Activated T-cell treated with anti-CD3 and anti-CD28 coated beads, Interleukin-2, amount 50 U/mL, for 24 hours (primary cell): Measurements from ENCODE around the gene FUT1.
A peak's percentile ranks its signal among the peaks of the same experiment; 100 is the strongest.
"Not testable (repeated sequence)": the region's sequence is repeated elsewhere in the genome, so short reads cannot be mapped to it uniquely, and the experiment has no call there.

Experiments
- DNase-seq: peaks from one replicate; pipeline ENCODE4 v3.0.0-alpha.2; 2020
- H3K27ac Mint-ChIP-seq: 2 replicates; pipeline ENCODE4 v1.8.0; 2020; ENCODE audit warnings: mild to moderate bottlenecking, mixed read lengths
- H3K27me3 Mint-ChIP-seq: 2 replicates; pipeline ENCODE4 v1.8.0; 2020; ENCODE audit warnings: mixed read lengths
- H3K36me3 Mint-ChIP-seq: 2 replicates; pipeline ENCODE4 v1.8.0; 2020; ENCODE audit warnings: low read depth, mixed read lengths
- H3K4me1 Mint-ChIP-seq: 2 replicates; pipeline ENCODE4 v1.8.0; 2020; ENCODE audit warnings: low read depth, mixed read lengths
- H3K4me3 Mint-ChIP-seq: 2 replicates; pipeline ENCODE4 v1.8.0; 2020; ENCODE audit warnings: mild to moderate bottlenecking, moderate library complexity, mixed read lengths
- H3K9me3 Mint-ChIP-seq: 2 replicates; pipeline ENCODE4 v1.8.0; 2020; ENCODE audit warnings: mixed read lengths

FUT1 gene

GRCh38 chr19:48752496-48753365 is at the start of gene FUT1:
TSS of gene FUT1 (minus strand) at chr19:48752641. CDS start at chr19:48751281, 1,360 bp downstream.
- H3K4me1 Mint-ChIP-seq, result peaks cover 13% of the 10 kb centered on the region
- no peaks in the 10 kb centered on the region for H3K36me3 Mint-ChIP-seq
- H3K27me3 Mint-ChIP-seq, result peaks cover 31% of the 10 kb centered on the region
- H3K9me3 Mint-ChIP-seq, result no peaks in the 10 kb centered on the region
- DNase-seq, result peak; percentile 60
- H3K27ac Mint-ChIP-seq, result peak within 1 kb of the TSS; percentile 26
- peak within 1 kb of the TSS; percentile 64 for H3K4me3 Mint-ChIP-seq

- Mint-ChIP-seq H3K4me3 (no peak overlapping the region), H3K4me1 (peaks cover 10% of the 10 kb centered on the region), H3K27ac (no peak overlapping the region), H3K27me3 (no peaks in the 10 kb centered on the region), H3K9me3 (no peaks in the 10 kb centered on the region), H3K36me3 (peaks cover 22% of the 10 kb centered on the region)
- DNase-seq, result no peak
Measured at GRCh38 chr19:48799358-48800300, 47.2 kb upstream of the FUT1 start.

GRCh38 chr19:48798937-48799336 is 46.5 kb upstream of the FUT1 start:
- H3K4me3 Mint-ChIP-seq, result no peak overlapping the region
- H3K27ac Mint-ChIP-seq, result no peak overlapping the region
- no peaks in the 10 kb centered on the region for H3K9me3 Mint-ChIP-seq
- peaks cover 13% of the 10 kb centered on the region for H3K4me1 Mint-ChIP-seq
- no peak for DNase-seq
- H3K36me3 Mint-ChIP-seq, result peaks cover 23% of the 10 kb centered on the region
- H3K27me3 Mint-ChIP-seq, result no peaks in the 10 kb centered on the region

GRCh38 chr19:48797103-48797502 is 44.7 kb upstream of the FUT1 start:
- H3K27ac Mint-ChIP-seq, result no peak overlapping the region
- no peaks in the 10 kb centered on the region for H3K9me3 Mint-ChIP-seq
- peaks cover 20% of the 10 kb centered on the region for H3K36me3 Mint-ChIP-seq
- no peak for DNase-seq
- H3K27me3 Mint-ChIP-seq, result no peaks in the 10 kb centered on the region
- H3K4me1 Mint-ChIP-seq, result peaks cover 13% of the 10 kb centered on the region
- no peak overlapping the region for H3K4me3 Mint-ChIP-seq

GRCh38 chr19:48796298-48797083 is 44.0 kb upstream of the FUT1 start:
- Mint-ChIP-seq H3K4me1 (peaks cover 13% of the 10 kb centered on the region), H3K4me3 (no peak overlapping the region), H3K27me3 (no peaks in the 10 kb centered on the region), H3K9me3 (no peaks in the 10 kb centered on the region), H3K36me3 (peaks cover 20% of the 10 kb centered on the region), H3K27ac (no peak overlapping the region)
- no peak for DNase-seq

GRCh38 chr19:48795685-48796070 is 43.2 kb upstream of the FUT1 start:
- no peaks in the 10 kb centered on the region for H3K9me3 Mint-ChIP-seq
- peak overlapping the region; percentile 82 for H3K4me3 Mint-ChIP-seq
- DNase-seq, result no peak
- H3K27ac Mint-ChIP-seq, result peak overlapping the region; percentile 97
- H3K36me3 Mint-ChIP-seq, result peaks cover 17% of the 10 kb centered on the region
- peaks cover 13% of the 10 kb centered on the region for H3K4me1 Mint-ChIP-seq
- no peaks in the 10 kb centered on the region for H3K27me3 Mint-ChIP-seq

- H3K36me3 Mint-ChIP-seq, result peaks cover 15% of the 10 kb centered on the region
- H3K4me3 Mint-ChIP-seq, result peak overlapping the region; percentile 82
- peak overlapping the region; percentile 97 for H3K27ac Mint-ChIP-seq
- H3K4me1 Mint-ChIP-seq, result peaks cover 13% of the 10 kb centered on the region
- DNase-seq, result peak; percentile 89
- no peaks in the 10 kb centered on the region for H3K9me3 Mint-ChIP-seq
- H3K27me3 Mint-ChIP-seq, result no peaks in the 10 kb centered on the region
Measured at GRCh38 chr19:48795055-48795684, 42.7 kb upstream of the FUT1 start.

GRCh38 chr19:48794291-48794690 is 41.9 kb upstream of the FUT1 start:
- no peak for DNase-seq
- Mint-ChIP-seq H3K9me3 (no peaks in the 10 kb centered on the region), H3K36me3 (peaks cover 13% of the 10 kb centered on the region), H3K27me3 (no peaks in the 10 kb centered on the region), H3K27ac (peak overlapping the region; percentile 97), H3K4me1 (peaks cover 13% of the 10 kb centered on the region), H3K4me3 (no peak overlapping the region)

- no peak for DNase-seq
- Mint-ChIP-seq H3K36me3 (peaks cover 12% of the 10 kb centered on the region), H3K4me1 (peaks cover 13% of the 10 kb centered on the region), H3K9me3 (no peaks in the 10 kb centered on the region), H3K27ac (no peak overlapping the region), H3K4me3 (no peak overlapping the region), H3K27me3 (no peaks in the 10 kb centered on the region)
Measured at GRCh38 chr19:48793271-48793670, 40.8 kb upstream of the FUT1 start.

- H3K9me3 Mint-ChIP-seq, H3K36me3 Mint-ChIP-seq, DNase-seq, H3K4me3 Mint-ChIP-seq, H3K4me1 Mint-ChIP-seq, H3K27ac Mint-ChIP-seq: not testable (repeated sequence)
- peaks cover 19% of the 10 kb centered on the region for H3K27me3 Mint-ChIP-seq
Measured at GRCh38 chr19:48787331-48787730, 34.9 kb upstream of the FUT1 start.

- H3K36me3 Mint-ChIP-seq, H3K4me1 Mint-ChIP-seq, H3K9me3 Mint-ChIP-seq, DNase-seq, H3K4me3 Mint-ChIP-seq, H3K27ac Mint-ChIP-seq: not testable (repeated sequence)
- H3K27me3 Mint-ChIP-seq, result peaks cover 22% of the 10 kb centered on the region
Measured at GRCh38 chr19:48786422-48786821, 34.0 kb upstream of the FUT1 start.

GRCh38 chr19:48784527-48784926 is 32.1 kb upstream of the FUT1 start:
- no peak for DNase-seq
- Mint-ChIP-seq H3K4me3 (no peak overlapping the region), H3K4me1 (peaks cover 3% of the 10 kb centered on the region), H3K27ac (no peak overlapping the region), H3K27me3 (peaks cover 22% of the 10 kb centered on the region), H3K9me3 (no peaks in the 10 kb centered on the region), H3K36me3 (no peaks in the 10 kb centered on the region)

GRCh38 chr19:48780631-48781391 is 28.4 kb upstream of the FUT1 start:
- no peak for DNase-seq
- Mint-ChIP-seq H3K36me3 (no peaks in the 10 kb centered on the region), H3K4me3 (no peak overlapping the region), H3K27me3 (peaks cover 21% of the 10 kb centered on the region), H3K27ac (no peak overlapping the region), H3K9me3 (no peaks in the 10 kb centered on the region), H3K4me1 (peaks cover 3% of the 10 kb centered on the region)
